HepG2 (cell line): Measurements from ENCODE around the gene ANKRD44.

Experiments used
- ZNF530 ChIP-seq: sonication (generic); formaldehyde crosslinking; IDR thresholded peaks from 2 replicates; pipeline ENCODE4 v1.5.0; 2020; ENCODE audit warnings: low read depth, mild to moderate bottlenecking, missing genetic modification reagents
- ZNF678 ChIP-seq: sonication (generic); formaldehyde crosslinking; IDR thresholded peaks from 2 replicates; pipeline ENCODE4 v1.4.0; 2020; ENCODE audit warnings: mild to moderate bottlenecking, missing genetic modification reagents
- TF ChIP-seq, protein P1 (sequence below): sonication (generic); formaldehyde crosslinking; IDR thresholded peaks from 2 replicates; pipeline ENCODE4 v1.4.0; 2020; ENCODE audit warnings: missing genetic modification reagents, borderline replicate concordance

DNA sequence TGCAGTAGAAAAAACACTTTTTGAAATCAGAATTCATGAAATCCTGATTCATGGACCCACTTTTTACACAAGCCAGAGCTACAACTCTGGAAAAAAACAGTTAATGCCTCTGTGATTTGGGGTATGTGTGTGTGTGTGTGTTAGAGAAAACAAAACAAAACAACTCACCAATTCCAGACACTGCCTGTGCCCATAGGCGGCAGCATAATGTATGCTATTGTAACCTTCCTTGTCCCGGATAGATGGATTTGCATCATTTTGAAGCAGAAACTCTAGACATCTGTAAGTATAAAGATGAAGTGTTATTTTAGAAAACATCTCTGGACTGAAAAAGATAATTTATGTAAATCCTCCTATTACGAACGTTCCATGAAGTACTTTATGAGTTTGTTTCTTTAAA is 232.0 kb downstream of the ANKRD44 start:
- TF ChIP-seq, protein P1, sequence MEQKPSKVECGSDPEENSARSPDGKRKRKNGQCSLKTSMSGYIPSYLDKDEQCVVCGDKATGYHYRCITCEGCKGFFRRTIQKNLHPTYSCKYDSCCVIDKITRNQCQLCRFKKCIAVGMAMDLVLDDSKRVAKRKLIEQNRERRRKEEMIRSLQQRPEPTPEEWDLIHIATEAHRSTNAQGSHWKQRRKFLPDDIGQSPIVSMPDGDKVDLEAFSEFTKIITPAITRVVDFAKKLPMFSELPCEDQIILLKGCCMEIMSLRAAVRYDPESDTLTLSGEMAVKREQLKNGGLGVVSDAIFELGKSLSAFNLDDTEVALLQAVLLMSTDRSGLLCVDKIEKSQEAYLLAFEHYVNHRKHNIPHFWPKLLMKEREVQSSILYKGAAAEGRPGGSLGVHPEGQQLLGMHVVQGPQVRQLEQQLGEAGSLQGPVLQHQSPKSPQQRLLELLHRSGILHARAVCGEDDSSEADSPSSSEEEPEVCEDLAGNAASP (CRISPR knock-in tag) = no peak
- TF ChIP-seq ZNF530 (CRISPR knock-in tag) (no peak), ZNF678 (CRISPR knock-in tag) (no peak)
